B cell (primary cell): Measurements from ENCODE around the gene PPP6R3. TPM values are rescaled to one million over a fixed set of nuclear protein-coding genes. Genes with fewer than 3 reads are reported as not detected.

Source experiments
- ATAC-seq: fragments of 200-7000 bp; cut with Tn5 transposase; one replicate; pipeline ENCODE4 v1.10.0; 2021; ENCODE audit warnings: low read depth, mild to moderate bottlenecking, moderate number of reproducible peaks, moderate library complexity
- CTCF ChIA-PET: fragments of 350-600 bp; sonication (Branson Sonifier 250); formaldehyde crosslinking; loops from one replicate; lab custom pipeline; 2021; ENCODE audit warnings: antibody characterized with exemption, inconsistent platforms; lab: Charles Lee
- POLR2A ChIA-PET: fragments of 350-600 bp; sonication (Branson Sonifier 250); formaldehyde crosslinking; loops from one replicate; lab custom pipeline; 2021; ENCODE audit warnings: antibody characterized with exemption; lab: Charles Lee
- DNase-seq: peaks from one replicate; pipeline ENCODE4 v3.0.0; 2013
- H2AFZ ChIP-seq: 2 replicates; pipeline ENCODE4 v1.6.1; 2012; ENCODE audit warnings: mild to moderate bottlenecking, low read depth, low read length; ENCODE audit not compliant: insufficient read depth, poor library complexity, severe bottlenecking
- H3K27ac ChIP-seq, 2 donors: 1 replicate in 1 of 2; 2 replicates in 1 of 2; pipeline ENCODE4 v1.5.1; 2012 to 2013; ENCODE audit warnings: low read length in 2 of 2, mild to moderate bottlenecking in 2 of 2, moderate library complexity in 1 of 2
- H3K27me3 ChIP-seq, 4 experiments: fragments of 200-600 bp in 1 of 4; sonication (generic) in 1 of 4; replicated peaks in 1 of 4; 1 replicate in 2 of 4; 2 replicates in 2 of 4; pipeline versions ENCODE4 v1.6.1 to v1.7.0; 2013 to 2016; ENCODE audit warnings: low read length in 3 of 4, mild to moderate bottlenecking in 2 of 4, mixed read lengths in 1 of 4, moderate library complexity in 1 of 4; ENCODE audit not compliant: insufficient read depth in 4 of 4, control insufficient read depth in 3 of 4; ENCODE audit errors: control extremely low read depth in 1 of 4
- H3K36me3 ChIP-seq, 2 experiments: replicated peaks in 1 of 2; 1 replicate in 1 of 2; 2 replicates in 1 of 2; pipeline versions ENCODE4 v1.6.1 to v1.7.1; 2013; ENCODE audit warnings: low read length in 1 of 2; ENCODE audit not compliant: insufficient read depth in 2 of 2, control insufficient read depth in 1 of 2; ENCODE audit errors: control extremely low read depth in 1 of 2, extremely low read depth in 1 of 2
- H3K4me1 ChIP-seq, 2 donors: fragments of 200-600 bp in 1 of 2; sonication (generic) in 1 of 2; 1 replicate in 1 of 2; 2 replicates in 1 of 2; pipeline versions ENCODE4 v1.5.1 to v1.6.1; 2013 to 2017; ENCODE audit warnings: low read length in 2 of 2; ENCODE audit not compliant: control insufficient read depth in 2 of 2, insufficient read depth in 2 of 2
- H3K4me2 ChIP-seq: replicated peaks from 2 replicates; pipeline ENCODE3; 2012; ENCODE audit warnings: mild to moderate bottlenecking, low read depth, low read length; ENCODE audit not compliant: poor library complexity, severe bottlenecking
- H3K4me3 ChIP-seq, 5 experiments: fragments of 200-600 bp in 1 of 5; sonication (generic) in 1 of 5; 1 replicate in 3 of 5; 2 replicates in 2 of 5; pipeline versions ENCODE4 v1.5.1 to v1.7.0; 2011 to 2016; ENCODE audit warnings: low read length in 4 of 5, mild to moderate bottlenecking in 4 of 5, low read depth in 2 of 5, control low read depth in 1 of 5, moderate library complexity in 1 of 5; ENCODE audit not compliant: insufficient read depth in 1 of 5; ENCODE audit errors: control extremely low read depth in 1 of 5, extremely low read depth in 1 of 5
- H3K79me2 ChIP-seq: fragments of 200-600 bp; sonication (generic); one replicate; pipeline ENCODE4 v1.6.0; 2016; ENCODE audit warnings: low read length; ENCODE audit not compliant: control insufficient read depth, insufficient read depth
- H3K9ac ChIP-seq: fragments of 200-600 bp; sonication (generic); 2 replicates; pipeline ENCODE4 v1.6.1; 2017; ENCODE audit warnings: mild to moderate bottlenecking, low read length, moderate library complexity
- H3K9me3 ChIP-seq, 3 donors: one replicate each; pipeline versions ENCODE4 v1.6.1 to v1.7.1; 2013; ENCODE audit warnings: low read length in 2 of 3; ENCODE audit not compliant: control insufficient read depth in 2 of 3, insufficient read depth in 1 of 3; ENCODE audit errors: control extremely low read depth in 1 of 3
- H4K20me1 ChIP-seq: 2 replicates; pipeline ENCODE4 v1.6.0; 2012; ENCODE audit warnings: mild to moderate bottlenecking, low read length; ENCODE audit not compliant: insufficient read depth, control insufficient read depth, poor library complexity, severe bottlenecking
- H3K27ac Mint-ChIP-seq: one replicate; pipeline ENCODE4 v1.8.0; 2021; ENCODE audit warnings: mixed read lengths
- H3K27me3 Mint-ChIP-seq: one replicate; pipeline ENCODE4 v1.8.0; 2021; ENCODE audit warnings: mixed read lengths
- H3K4me1 Mint-ChIP-seq: one replicate; pipeline ENCODE4 v1.8.0; 2021; ENCODE audit warnings: mixed read lengths
- H3K4me3 Mint-ChIP-seq: one replicate; pipeline ENCODE4 v1.8.0; 2021; ENCODE audit warnings: mixed read lengths
- H3K9me3 Mint-ChIP-seq: one replicate; pipeline ENCODE4 v1.8.0; 2022; ENCODE audit warnings: mixed read lengths; ENCODE audit not compliant: insufficient read depth
- EZH2 ChIP-seq: IDR thresholded peaks from 2 replicates; pipeline ENCODE4 v1.6.1; 2012; ENCODE audit warnings: borderline replicate concordance, low read depth, mild to moderate bottlenecking, moderate library complexity, low read length; ENCODE audit not compliant: insufficient read depth, poor library complexity, severe bottlenecking
- WGBS: methylation state at CpG from one replicate; pipeline ENCODE4 v1.1.5; 2013; ENCODE audit warnings: missing lambda C conversion rate; ENCODE audit not compliant: insufficient coverage; 5-methylcytosine and 5-hydroxymethylcytosine counted together
- intact Hi-C: fragments of 100-400 bp; cut with micrococcal nuclease; formaldehyde crosslinking; loops from one replicate; pipeline ENCODE4 v1.10.0; 2022
- polyA plus RNA-seq: library from polyadenylated mRNA; depleted of rRNA; stranded (reverse); fragments of >200 nt; gene quantifications from 2 replicates; pipeline ENCODE4 v1.2.3, GENCODE V29; 2012
- total RNA-seq, 2 donors: library from RNA; stranded (reverse); fragments of 120-200 nt in 1 of 2; gene quantifications; 1 replicate in 1 of 2; 2 replicates in 1 of 2; pipeline versions ENCODE4 v1.2.3 to v1.2.4, GENCODE V29; 2013 to 2022
- TF ChIP-seq, protein P1 (sequence below): fragments of 200-600 bp; IDR thresholded peaks from one replicate; pipeline ENCODE4 v1.8.0; 2022; ENCODE audit warnings: antibody characterized with exemption, mild to moderate bottlenecking

The PPP6R3 gene
- total and polyA plus RNA-seq, 2 donors (not counting 1 experiment from before 2014, with no cell fraction given): 48.5 to 159 TPM

DNA sequence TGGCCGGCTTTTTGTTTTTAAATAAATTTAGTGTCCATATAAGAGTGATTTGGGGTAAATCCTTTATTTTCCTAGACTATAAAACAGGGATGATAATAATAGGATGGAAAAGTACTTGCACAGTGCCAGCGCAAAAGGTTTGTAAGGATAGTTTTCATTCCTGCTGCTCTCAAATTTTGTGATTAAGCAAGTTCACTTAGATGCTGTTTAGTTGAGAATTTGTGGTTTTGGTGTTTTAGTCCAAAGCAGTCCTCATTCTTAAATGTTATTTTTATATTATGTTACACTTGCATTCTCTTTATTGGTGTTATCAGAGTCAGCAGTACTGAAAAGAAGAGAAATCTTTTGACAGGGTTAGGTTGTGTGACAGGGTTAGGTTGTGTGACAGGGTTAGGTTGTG is 47.9 kb downstream of the PPP6R3 start:
- Histone ChIP-seq H3K36me3 (peaks cover 0 to 13% of the 10 kb centered on the region in 2 experiments), H4K20me1 (peaks cover 96% of the 10 kb centered on the region), H3K4me1 (peaks cover 50 to 58% of the 10 kb centered on the region in 2 donors), H3K27me3 (no peaks in the 10 kb centered on the region), H3K27ac (peak overlapping the region in 1 of 2 donors; percentile 10), H3K79me2 (peaks cover 100% of the 10 kb centered on the region), H3K4me2 (peak overlapping the region; percentile 17), H3K9ac (no peak overlapping the region), H3K4me3 (no peak overlapping the region), H3K9me3 (no peaks in the 10 kb centered on the region), H2AFZ (no peak overlapping the region)
- WGBS: no CpG with 5 or more reads among the region's 2 CpGs
- no peak overlapping the region for H3K4me3 Mint-ChIP-seq
- intact Hi-C loops: no loop called here
- peaks cover 69% of the 10 kb centered on the region for H3K4me1 Mint-ChIP-seq
- ATAC-seq (no peak), DNase-seq (no peak)
- H3K27ac Mint-ChIP-seq: no peak overlapping the region
- POLR2A ChIA-PET: no interaction called here
- H3K27me3 Mint-ChIP-seq: no peaks in the 10 kb centered on the region
- no peaks in the 10 kb centered on the region for H3K9me3 Mint-ChIP-seq
- CTCF ChIA-PET: no interaction called here
- TF ChIP-seq EZH2: no peak
- TF ChIP-seq, protein P1, sequence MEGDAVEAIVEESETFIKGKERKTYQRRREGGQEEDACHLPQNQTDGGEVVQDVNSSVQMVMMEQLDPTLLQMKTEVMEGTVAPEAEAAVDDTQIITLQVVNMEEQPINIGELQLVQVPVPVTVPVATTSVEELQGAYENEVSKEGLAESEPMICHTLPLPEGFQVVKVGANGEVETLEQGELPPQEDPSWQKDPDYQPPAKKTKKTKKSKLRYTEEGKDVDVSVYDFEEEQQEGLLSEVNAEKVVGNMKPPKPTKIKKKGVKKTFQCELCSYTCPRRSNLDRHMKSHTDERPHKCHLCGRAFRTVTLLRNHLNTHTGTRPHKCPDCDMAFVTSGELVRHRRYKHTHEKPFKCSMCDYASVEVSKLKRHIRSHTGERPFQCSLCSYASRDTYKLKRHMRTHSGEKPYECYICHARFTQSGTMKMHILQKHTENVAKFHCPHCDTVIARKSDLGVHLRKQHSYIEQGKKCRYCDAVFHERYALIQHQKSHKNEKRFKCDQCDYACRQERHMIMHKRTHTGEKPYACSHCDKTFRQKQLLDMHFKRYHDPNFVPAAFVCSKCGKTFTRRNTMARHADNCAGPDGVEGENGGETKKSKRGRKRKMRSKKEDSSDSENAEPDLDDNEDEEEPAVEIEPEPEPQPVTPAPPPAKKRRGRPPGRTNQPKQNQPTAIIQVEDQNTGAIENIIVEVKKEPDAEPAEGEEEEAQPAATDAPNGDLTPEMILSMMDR: no peak

DNA sequence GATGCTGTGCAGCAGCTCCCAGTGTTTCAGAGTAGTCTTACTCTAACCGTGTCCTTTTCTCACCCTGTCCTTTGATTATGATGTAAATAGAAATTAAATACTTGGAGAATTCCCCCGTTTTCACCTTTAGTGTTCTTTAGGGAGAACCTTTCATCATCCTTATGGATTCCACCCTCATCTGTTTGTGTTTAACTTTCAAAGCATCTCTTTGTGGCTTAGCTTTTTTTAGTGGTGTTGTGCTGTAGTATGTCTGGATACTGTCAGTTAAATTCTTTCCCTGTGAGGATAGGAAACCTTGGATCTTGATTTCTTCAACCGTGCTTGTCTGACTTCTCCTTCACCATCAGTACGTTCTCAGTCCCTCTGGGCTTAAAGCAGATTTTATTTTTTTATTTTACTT is 48.5 kb downstream of the PPP6R3 start:
- H3K27ac ChIP-seq: peak overlapping the region in 1 of 2 donors; percentile 52
- H3K4me3 Mint-ChIP-seq: no peak overlapping the region
- H3K27me3 ChIP-seq: no peaks in the 10 kb centered on the region
- peaks cover 100% of the 10 kb centered on the region for H3K79me2 ChIP-seq
- H4K20me1 ChIP-seq: peaks cover 93% of the 10 kb centered on the region
- CTCF ChIA-PET: no interaction called here
- no peak overlapping the region for H3K9ac ChIP-seq
- no peak overlapping the region for H3K4me3 ChIP-seq
- H2AFZ ChIP-seq: no peak overlapping the region
- H3K27ac Mint-ChIP-seq: no peak overlapping the region
- DNase-seq (no peak), ATAC-seq (no peak)
- WGBS: no CpG with 5 or more reads among the region's 4 CpGs
- H3K9me3 Mint-ChIP-seq: no peaks in the 10 kb centered on the region
- peaks cover 0 to 20% of the 10 kb centered on the region in 2 experiments for H3K36me3 ChIP-seq
- POLR2A ChIA-PET: no interaction called here
- peak overlapping the region; percentile 17 for H3K4me2 ChIP-seq
- H3K4me1 ChIP-seq: peaks cover 48 to 52% of the 10 kb centered on the region in 2 donors
- H3K9me3 ChIP-seq: no peaks in the 10 kb centered on the region
- H3K4me1 Mint-ChIP-seq: peaks cover 66% of the 10 kb centered on the region
- no peaks in the 10 kb centered on the region for H3K27me3 Mint-ChIP-seq
- TF ChIP-seq EZH2: no peak
- TF ChIP-seq, protein P1: no peak
- intact Hi-C loops: no loop called here
